Activated T-cell treated with anti-CD3 and anti-CD28 coated beads, Interleukin-2, amount 50 U/mL, for 4 hours (primary cell): ENCODE measurements around the gene KRTAP10-10. TPM values are rescaled to one million over a fixed set of nuclear protein-coding genes. Genes with fewer than 3 reads are reported as not detected.
"Not testable (repeated sequence)": the region's sequence is repeated elsewhere in the genome, so short reads cannot be mapped to it uniquely, and the experiment has no call there.

ENCODE experiments used
- ATAC-seq, 2 donors: fragments of 200-7000 bp; cut with Tn5 transposase; one replicate each; pipeline ENCODE4 v1.10.0; 2021
- DNase-seq: peaks from one replicate; pipeline ENCODE4 v3.0.0-alpha.2; 2020
- H3K27me3 Mint-ChIP-seq: one replicate; pipeline ENCODE4 v1.8.0; 2021; ENCODE audit warnings: low read depth, mixed read lengths
- H3K36me3 Mint-ChIP-seq: one replicate; pipeline ENCODE4 v1.8.0; 2022; ENCODE audit warnings: mixed read lengths; ENCODE audit not compliant: insufficient read depth
- H3K4me1 Mint-ChIP-seq: one replicate; pipeline ENCODE4 v1.8.0; 2021; ENCODE audit warnings: low read depth, mixed read lengths
- H3K4me3 Mint-ChIP-seq: one replicate; pipeline ENCODE4 v1.8.0; 2021; ENCODE audit warnings: mild to moderate bottlenecking, moderate library complexity, mixed read lengths
- H3K9me3 Mint-ChIP-seq: one replicate; pipeline ENCODE4 v1.8.0; 2021; ENCODE audit warnings: mixed read lengths
- total RNA-seq, 3 donors: library from RNA; stranded (reverse); gene quantifications; one replicate each; pipeline ENCODE4 v1.2.1, GENCODE V29; 2021

The KRTAP10-10 gene
- total RNA-seq, 3 donors from 2014 or later: not detected

DNA sequence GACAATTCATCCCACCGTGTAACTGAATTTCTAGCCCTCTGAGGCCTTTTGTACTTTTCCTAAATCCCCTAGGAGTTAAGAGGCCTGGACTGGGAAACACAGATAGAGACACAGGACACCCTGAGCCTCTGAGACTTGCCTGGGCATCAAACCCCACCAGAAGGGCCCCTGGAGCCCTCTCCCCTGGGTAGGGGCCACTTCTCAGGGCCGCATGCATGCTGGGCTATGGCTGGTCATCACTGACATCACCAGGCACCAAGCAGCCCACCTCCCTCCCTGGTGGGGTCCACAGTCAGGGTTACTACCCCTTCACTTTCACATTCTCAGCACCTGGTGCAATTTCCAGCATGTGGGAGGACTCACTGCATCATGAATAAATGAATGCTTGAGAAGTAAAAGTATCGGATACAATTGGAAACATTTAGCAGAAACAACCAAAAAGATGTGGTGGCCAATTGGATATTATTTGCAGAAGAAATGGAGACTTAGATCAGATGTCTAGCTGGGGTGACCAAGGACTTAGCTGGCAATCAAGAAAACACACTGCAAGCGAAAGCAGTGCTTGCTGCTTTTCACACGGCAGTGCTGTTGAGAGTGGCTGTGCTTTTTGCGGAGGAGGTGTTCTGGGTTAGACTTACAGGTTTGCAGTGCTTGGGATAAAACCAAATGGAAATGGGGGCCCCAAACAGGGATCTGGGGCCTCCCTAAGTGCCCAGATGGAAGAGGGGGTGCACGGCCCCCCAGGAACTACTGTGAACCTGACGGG lies 37.7 kb upstream of the KRTAP10-10 start:
- Mint-ChIP-seq H3K4me3 (no peak overlapping the region), H3K27me3 (peaks cover 6% of the 10 kb centered on the region), H3K36me3 (peaks cover 1% of the 10 kb centered on the region), H3K9me3 (peaks cover 6% of the 10 kb centered on the region), H3K4me1 (no peaks in the 10 kb centered on the region)
- no peak for DNase-seq
- no peak for ATAC-seq

DNA sequence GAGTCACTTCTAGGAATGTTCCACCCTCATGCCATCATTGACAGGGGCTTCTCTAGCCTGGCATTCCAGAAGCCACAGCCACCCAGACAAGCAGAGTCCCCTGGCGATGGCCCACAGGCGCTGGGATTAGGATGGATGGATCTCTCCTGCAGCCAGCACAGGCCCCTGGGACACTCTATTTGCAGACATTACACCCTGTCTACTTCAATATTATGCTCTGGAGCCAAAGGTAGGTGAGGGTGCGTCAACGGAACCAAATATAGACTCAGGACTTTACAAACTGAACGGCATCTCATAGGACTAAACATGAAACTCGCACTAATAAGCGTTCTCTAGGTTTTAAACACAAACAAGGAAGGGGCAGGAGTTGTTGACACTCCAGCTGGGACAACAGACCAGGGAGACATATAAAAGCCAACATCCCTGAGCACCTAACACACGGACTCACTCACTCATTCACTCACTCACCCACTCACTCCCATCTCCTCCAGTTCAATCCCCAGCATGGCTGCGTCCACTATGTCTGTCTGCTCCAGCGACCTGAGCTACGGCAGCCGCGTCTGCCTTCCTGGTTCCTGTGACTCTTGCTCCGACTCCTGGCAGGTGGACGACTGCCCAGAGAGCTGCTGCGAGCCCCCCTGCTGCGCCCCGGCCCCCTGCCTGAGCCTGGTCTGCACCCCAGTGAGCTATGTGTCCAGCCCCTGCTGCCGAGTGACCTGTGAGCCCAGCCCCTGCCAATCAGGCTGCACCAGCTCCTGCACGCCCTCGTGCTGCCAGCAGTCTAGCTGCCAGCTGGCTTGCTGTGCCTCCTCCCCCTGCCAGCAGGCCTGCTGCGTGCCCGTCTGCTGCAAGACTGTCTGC lies 36.8 kb upstream of the KRTAP10-10 start, which contains the start of gene KRTAP10-7:
Gene KRTAP10-7, plus strand, starts transcription at position 480 of the 861 bp plus-strand sequence. Its CDS starts 25 bp downstream, at position 505.
- H3K36me3 Mint-ChIP-seq, H3K9me3 Mint-ChIP-seq, ATAC-seq, H3K4me1 Mint-ChIP-seq, H3K4me3 Mint-ChIP-seq, DNase-seq, H3K27me3 Mint-ChIP-seq: not testable (repeated sequence)

DNA sequence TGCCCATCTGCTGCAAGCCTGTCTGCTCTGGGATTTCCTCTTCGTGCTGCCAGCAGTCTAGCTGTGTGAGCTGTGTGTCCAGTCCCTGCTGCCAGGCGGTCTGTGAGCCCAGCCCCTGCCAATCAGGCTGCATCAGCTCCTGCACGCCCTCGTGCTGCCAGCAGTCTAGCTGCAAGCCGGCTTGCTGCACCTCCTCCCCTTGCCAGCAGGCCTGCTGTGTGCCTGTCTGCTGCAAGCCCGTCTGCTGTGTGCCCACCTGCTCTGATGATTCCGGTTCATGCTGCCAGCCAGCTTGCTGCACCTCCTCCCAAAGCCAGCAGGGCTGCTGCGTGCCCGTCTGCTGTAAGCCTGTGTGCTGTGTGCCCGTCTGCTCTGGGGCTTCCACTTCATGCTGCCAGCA lies 36.1 kb upstream of the KRTAP10-10 start:
- ATAC-seq, H3K4me1 Mint-ChIP-seq, H3K4me3 Mint-ChIP-seq, H3K36me3 Mint-ChIP-seq, H3K27me3 Mint-ChIP-seq, H3K9me3 Mint-ChIP-seq, DNase-seq: not testable (repeated sequence)

DNA sequence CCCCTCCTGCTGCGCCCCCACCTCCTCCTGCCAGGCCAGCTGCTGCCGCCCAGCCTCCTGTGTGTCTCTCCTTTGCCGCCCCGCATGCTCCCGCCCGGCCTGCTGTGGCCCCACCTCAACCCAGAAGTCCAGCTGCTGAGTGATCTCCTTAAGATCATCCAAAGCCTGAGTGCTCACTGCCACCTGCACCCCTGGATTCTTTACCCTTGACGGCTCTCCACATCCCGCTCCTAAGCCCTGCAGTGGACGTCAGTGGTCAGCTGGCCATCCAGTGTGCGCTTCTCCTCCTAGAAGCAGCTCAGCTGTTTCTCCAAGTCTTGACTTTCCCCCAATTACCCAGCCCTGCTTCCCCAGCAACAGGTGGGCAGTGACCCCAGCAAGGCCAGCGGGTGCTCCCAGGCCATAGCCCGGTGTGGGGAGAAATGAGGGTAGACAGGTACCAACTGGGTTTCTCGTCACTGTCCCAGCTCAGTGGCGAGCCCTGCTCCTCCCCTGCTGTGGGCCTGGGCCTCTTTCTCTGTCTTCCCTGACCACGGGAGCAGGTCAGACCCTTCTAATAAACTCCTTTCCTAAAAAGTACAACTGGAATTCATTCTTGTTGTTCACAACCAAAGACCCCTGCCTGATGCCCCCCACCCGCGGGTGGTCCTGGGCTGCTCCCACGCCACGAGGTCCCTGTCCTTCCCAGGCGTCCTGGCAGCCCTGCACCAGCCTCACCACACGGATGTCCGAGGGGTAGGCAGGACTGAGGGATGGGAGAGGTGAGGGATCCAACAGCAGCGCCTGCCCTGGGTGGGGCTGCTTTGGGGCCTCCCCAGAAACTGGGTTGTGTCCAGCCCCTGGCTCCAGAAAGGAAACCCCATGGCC lies 35.3 kb upstream of the KRTAP10-10 start:
- Mint-ChIP-seq H3K4me3 (no peak overlapping the region), H3K36me3 (peaks cover 1% of the 10 kb centered on the region), H3K4me1 (no peaks in the 10 kb centered on the region), H3K9me3 (peaks cover 10% of the 10 kb centered on the region), H3K27me3 (peaks cover 6% of the 10 kb centered on the region)
- DNase-seq (no peak), ATAC-seq (no peak)

DNA sequence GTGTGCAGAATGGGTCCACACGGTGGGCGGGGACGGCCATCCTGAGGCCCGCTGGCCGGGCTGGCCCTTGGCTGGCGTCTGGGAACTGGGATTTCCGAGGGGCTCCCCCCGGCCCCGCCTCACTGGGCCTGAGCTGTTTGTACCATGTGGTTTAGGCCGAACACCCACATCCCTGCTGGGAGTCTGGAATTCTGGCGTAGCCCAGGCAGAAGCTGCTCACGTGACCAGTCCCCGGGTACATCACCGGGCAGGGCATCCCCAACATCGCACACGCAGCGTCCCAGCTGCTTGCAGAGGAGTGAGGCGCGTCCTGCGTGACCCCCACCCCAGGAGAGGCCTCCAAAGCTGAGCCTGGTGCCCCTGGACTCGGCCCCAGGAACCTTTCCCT lies 34.7 kb upstream of the KRTAP10-10 start:
- Mint-ChIP-seq H3K27me3 (peaks cover 6% of the 10 kb centered on the region), H3K4me3 (no peak overlapping the region), H3K9me3 (peaks cover 10% of the 10 kb centered on the region), H3K36me3 (peaks cover 1% of the 10 kb centered on the region), H3K4me1 (no peaks in the 10 kb centered on the region)
- ATAC-seq (no peak), DNase-seq (no peak)

DNA sequence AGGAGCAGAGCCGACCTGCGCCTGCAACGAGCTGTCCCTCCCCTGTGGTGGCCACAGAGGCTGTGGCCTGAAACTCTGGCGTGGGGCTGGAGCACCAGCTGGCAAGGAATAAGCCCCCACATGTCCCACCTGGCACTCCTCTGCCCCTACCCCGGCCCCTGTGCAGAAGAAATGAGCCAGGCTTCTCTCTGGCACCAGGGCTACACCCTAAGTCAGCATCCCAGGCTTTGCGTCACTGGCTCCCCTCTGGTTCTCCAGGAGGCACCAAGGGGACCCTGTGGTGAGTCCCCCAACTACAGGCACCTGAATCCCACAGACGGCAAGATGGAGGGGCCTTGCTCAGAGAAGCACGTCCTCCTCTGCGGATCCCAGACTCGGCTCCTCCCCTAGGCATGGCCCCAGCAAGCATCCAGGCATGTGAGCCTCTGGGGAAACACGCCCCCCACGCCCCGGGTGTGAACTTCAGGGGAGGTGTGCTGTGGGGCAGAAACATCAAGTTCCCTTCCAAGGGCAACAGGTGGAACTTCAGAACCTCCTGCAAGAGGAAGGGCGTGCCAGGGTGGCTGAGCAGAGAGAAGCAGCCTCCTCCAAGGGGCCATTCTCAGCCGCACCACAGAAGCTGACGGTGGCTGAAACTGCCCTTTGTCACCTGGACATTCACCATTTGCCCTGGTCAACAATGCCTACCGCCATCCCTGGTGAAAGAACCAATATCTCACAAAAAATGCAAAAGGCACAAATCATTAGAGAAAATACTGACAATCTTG lies 33.9 kb upstream of the KRTAP10-10 start:
- ATAC-seq: no peak
- H3K4me3 Mint-ChIP-seq: no peak overlapping the region
- peaks cover 1% of the 10 kb centered on the region for H3K36me3 Mint-ChIP-seq
- H3K9me3 Mint-ChIP-seq: peaks cover 10% of the 10 kb centered on the region
- no peaks in the 10 kb centered on the region for H3K4me1 Mint-ChIP-seq
- peaks cover 6% of the 10 kb centered on the region for H3K27me3 Mint-ChIP-seq
- no peak for DNase-seq

DNA sequence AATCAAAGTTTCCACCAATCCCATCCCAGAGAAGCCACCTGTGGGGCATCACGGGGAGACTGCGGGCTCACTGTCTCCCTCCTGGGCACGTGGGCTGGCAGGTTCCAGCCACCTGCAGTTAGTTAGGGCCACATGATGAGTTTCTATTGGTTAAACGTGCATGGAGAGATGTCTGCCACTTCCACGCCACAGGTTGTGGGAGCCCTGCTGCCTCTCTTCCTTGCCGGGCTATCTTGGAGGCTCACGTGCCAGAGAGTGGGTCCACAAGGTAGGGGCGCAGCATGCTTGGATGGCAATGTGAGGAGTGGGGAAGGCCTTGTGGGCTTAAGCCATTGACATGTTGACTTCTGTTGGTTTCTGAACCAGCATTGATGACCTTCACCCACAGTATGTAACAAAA lies 33.2 kb upstream of the KRTAP10-10 start:
- Mint-ChIP-seq H3K36me3 (no peaks in the 10 kb centered on the region), H3K9me3 (peaks cover 6% of the 10 kb centered on the region), H3K27me3 (peaks cover 6% of the 10 kb centered on the region), H3K4me3 (no peak overlapping the region), H3K4me1 (no peaks in the 10 kb centered on the region)
- no peak for ATAC-seq
- no peak for DNase-seq

DNA sequence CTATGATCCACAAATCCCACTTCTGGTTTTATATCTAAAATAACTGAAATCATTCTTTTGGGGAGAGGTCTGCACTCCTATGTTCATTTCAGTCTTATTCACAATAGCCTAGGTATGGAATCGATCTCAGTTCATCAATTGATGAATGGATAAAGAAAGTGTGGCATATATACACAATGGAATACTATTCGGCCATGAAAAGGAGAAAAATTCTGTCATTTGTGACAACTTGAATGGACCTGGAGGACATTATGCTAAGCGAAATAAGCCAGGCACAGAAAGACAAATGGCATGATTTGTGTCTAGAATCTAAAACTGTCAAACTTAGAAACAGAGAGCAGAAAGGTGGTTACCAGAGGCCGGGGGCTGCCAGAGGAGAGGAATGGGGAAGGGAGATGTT lies 30.7 kb upstream of the KRTAP10-10 start:
- Mint-ChIP-seq H3K9me3 (peaks cover 21% of the 10 kb centered on the region), H3K4me1 (no peaks in the 10 kb centered on the region), H3K4me3 (no peak overlapping the region), H3K27me3 (peaks cover 6% of the 10 kb centered on the region), H3K36me3 (peaks cover 7% of the 10 kb centered on the region)
- DNase-seq: no peak
- ATAC-seq: no peak

DNA sequence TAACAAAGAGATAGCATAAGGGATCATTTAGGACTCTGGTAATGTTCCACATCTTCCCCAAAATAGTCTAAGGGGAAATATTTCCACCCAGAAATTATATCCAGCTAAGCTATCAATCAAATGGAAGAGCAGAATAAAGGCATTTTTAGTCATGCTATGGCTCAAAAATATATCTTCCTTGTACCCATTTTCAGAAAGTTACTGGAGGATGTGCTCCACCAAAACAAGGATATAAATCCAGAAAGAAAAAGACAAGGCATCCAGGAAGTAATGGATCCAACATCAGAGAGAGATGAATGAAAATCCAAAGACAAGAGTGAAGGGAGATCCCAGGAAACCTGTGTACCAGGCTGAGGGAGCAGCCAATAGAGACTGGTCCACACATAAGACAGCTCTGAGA lies 28.0 kb upstream of the KRTAP10-10 start:
- Mint-ChIP-seq H3K9me3 (peaks cover 21% of the 10 kb centered on the region), H3K4me1 (no peaks in the 10 kb centered on the region), H3K27me3 (peaks cover under 1% of the 10 kb centered on the region), H3K4me3 (no peak overlapping the region), H3K36me3 (peaks cover 7% of the 10 kb centered on the region)
- ATAC-seq: no peak
- DNase-seq: no peak

DNA sequence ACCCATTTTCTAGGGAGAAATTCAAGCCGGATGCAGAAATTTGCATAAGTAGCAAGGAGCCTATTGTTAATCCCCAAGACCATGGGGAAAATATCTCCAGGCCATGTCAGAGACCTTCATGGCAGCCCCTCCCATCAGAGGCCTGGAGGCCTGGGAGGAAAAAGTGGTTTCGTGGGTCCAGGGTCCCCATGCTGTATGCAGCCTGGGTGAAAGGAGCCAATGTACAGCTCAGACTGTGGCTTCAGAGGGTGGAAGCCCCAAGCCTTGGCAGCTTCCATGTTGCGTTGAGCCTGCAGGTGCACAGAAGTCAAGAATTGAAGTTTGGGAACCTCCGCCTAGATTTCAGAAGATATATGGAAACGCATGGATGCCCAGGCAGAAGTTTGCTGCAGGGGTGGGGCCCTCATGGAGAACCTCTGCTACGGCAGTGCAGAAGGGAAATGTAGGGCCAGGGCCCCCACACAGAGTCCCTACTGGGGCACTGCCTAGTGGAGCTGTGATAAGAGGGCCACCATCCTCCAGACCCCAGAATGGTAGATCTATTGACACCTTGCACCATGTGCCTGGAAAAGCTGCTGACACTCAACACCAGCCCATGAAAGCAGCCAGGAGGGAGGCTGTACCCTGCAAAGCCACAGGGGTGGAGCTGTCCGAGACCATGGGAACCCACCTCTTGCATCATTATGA lies 26.9 kb upstream of the KRTAP10-10 start:
- H3K9me3 Mint-ChIP-seq: peaks cover 21% of the 10 kb centered on the region
- H3K4me1 Mint-ChIP-seq, H3K36me3 Mint-ChIP-seq, DNase-seq, H3K27me3 Mint-ChIP-seq, H3K4me3 Mint-ChIP-seq, ATAC-seq: not testable (repeated sequence)

DNA sequence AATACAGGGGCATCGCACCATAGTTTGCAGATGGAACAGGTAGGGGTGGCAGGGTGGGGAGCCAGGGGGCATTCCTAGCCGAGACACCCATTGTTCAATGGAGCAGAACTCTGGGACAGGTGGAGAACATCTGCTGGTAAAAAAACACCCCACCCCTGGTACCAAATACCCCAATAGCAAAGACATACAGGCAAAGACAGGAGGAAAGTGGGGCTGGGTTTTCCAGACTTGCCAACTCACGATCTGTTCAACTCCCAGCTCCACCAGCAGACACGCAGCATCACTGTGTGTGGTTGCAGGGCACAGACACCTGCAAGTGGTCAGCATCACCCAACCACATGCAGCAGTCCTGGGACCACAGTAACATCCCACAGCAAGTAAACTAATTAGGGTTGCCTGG lies 25.6 kb upstream of the KRTAP10-10 start:
- no peak for ATAC-seq
- peaks cover 7% of the 10 kb centered on the region for H3K36me3 Mint-ChIP-seq
- peaks cover 11% of the 10 kb centered on the region for H3K4me1 Mint-ChIP-seq
- peaks cover 19% of the 10 kb centered on the region for H3K9me3 Mint-ChIP-seq
- no peak for DNase-seq
- H3K27me3 Mint-ChIP-seq: no peaks in the 10 kb centered on the region
- H3K4me3 Mint-ChIP-seq: no peak overlapping the region

DNA sequence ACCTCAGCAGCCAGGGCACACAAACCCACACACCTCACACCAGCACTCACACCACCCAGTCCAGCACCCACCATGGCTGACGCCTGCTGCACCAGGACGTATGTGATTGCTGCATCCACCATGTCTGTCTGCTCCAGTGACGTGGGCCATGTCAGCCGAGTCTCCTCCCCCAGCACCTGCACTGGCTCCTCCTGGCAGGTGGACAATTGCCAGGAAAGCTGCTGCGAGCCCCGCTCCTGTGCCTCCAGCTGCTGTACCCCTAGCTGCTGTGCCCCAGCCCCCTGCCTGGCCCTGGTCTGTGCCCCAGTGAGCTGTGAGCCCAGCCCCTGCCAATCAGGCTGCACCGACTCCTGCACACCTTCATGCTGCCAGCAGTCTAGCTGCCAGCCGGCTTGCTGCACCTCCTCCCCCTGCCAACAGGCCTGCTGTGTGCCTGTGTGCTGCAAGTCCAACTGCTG lies 25.1 kb upstream of the KRTAP10-10 start, which contains the start of gene KRTAP10-8:
Gene KRTAP10-8, plus strand, starts transcription at position 51 of the 458 bp plus-strand sequence. Its CDS starts 22 bp downstream, at position 73.
- Mint-ChIP-seq H3K9me3 (peaks cover 18% of the 10 kb centered on the region), H3K27me3 (no peaks in the 10 kb centered on the region), H3K4me1 (peaks cover 16% of the 10 kb centered on the region), H3K4me3 (no peak within 1 kb of the TSS), H3K36me3 (peaks cover 7% of the 10 kb centered on the region)
- DNase-seq (no peak), ATAC-seq (no peak)

DNA sequence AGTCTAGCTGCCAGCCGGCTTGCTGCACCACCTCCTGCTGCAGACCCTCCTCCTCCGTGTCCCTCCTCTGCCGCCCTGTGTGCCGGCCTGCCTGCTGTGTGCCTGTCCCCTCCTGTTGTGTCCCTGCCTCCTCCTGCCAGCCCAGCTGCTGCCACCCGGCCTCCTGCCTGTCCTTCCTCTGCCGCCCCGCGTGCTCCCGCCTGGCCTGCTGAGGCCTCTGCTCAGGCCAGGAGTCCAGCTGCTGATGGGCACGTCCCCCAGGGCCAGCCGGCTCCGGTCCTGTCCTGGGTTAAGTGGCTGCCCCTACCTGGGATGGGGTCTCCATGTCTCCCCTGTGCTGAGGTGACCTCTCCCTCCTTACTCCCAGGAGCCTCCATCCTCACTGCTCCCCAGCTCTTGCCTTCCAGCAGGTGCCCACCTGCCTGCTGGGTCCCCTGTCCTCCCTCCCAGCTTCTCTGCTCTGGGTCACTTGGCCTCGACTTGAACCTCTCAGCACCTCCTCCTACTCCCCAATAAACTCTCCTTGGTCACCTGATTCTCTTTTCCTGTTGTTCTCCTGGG lies 24.4 kb upstream of the KRTAP10-10 start:
- H3K36me3 Mint-ChIP-seq: peaks cover 7% of the 10 kb centered on the region
- H3K9me3 Mint-ChIP-seq: peaks cover 18% of the 10 kb centered on the region
- H3K27me3 Mint-ChIP-seq: no peaks in the 10 kb centered on the region

More for the DNA sequence above, 24.4 kb upstream of the KRTAP10-10 start:
- ATAC-seq (no peak), DNase-seq (no peak)
- no peak overlapping the region for H3K4me3 Mint-ChIP-seq
- peaks cover 23% of the 10 kb centered on the region for H3K4me1 Mint-ChIP-seq
